Right lobe of liver (tissue), 6 donors: ENCODE data around the gene FOXRED1. TPM values are rescaled to one million over a fixed set of nuclear protein-coding genes. Genes with fewer than 3 reads are reported as not detected.

Experiments used
- ATAC-seq, 4 donors: fragments of 200-7000 bp; cut with Tn5 transposase; one replicate each; pipeline ENCODE4 v1.9.1; 2020; ENCODE audit warnings: mild to moderate bottlenecking in 4 of 4, moderate library complexity in 4 of 4
- DNase-seq, 3 donors: peaks; one replicate each; pipeline ENCODE4 v3.0.0-alpha.2; 2020
- H3K27ac ChIP-seq, 3 donors: fragments of 200-600 bp; one replicate each; pipeline ENCODE4 v1.8.0; 2022
- H3K27me3 ChIP-seq, 2 donors: fragments of 200-600 bp; one replicate each; pipeline ENCODE4 v1.8.0; 2022
- H3K36me3 ChIP-seq, 4 donors: fragments of 200-600 bp; sonication (generic) in 1 of 4; one replicate each; pipeline versions ENCODE4 v1.5.1 to v1.8.0; 2017 to 2022; ENCODE audit warnings: control low read depth in 1 of 4
- H3K4me1 ChIP-seq, 4 donors: fragments of 200-600 bp; sonication (generic) in 1 of 4; one replicate each; pipeline versions ENCODE4 v1.5.1 to v1.8.0; 2017 to 2022; ENCODE audit warnings: control low read depth in 1 of 4
- H3K4me3 ChIP-seq, 3 donors: fragments of 200-600 bp; one replicate each; pipeline ENCODE4 v1.8.0; 2022
- H3K9me3 ChIP-seq, 4 donors: fragments of 200-600 bp; sonication (generic) in 1 of 4; one replicate each; pipeline versions ENCODE4 v1.5.1 to v1.8.0; 2017 to 2022; ENCODE audit warnings: control low read depth in 1 of 4
- CTCF ChIP-seq, 4 donors: fragments of 200-600 bp in 3 of 4; fragments of 450-650 bp in 1 of 4; IDR thresholded peaks; one replicate each; pipeline versions ENCODE4 v1.5.1 to v1.8.0; 2016 to 2022; ENCODE audit warnings: antibody characterized with exemption in 4 of 4, mild to moderate bottlenecking in 2 of 4
- POLR2A ChIP-seq: fragments of 450-650 bp; IDR thresholded peaks from one replicate; pipeline ENCODE4 v1.6.1; 2017; ENCODE audit warnings: antibody characterized with exemption, mild to moderate bottlenecking
- WGBS: methylation state at CpG from one replicate; pipeline ENCODE4 v1.1.6; 2018; ENCODE audit warnings: low coverage, low lambda C conversion rate; ENCODE audit not compliant: insufficient coverage; ENCODE audit errors: missing lambda C conversion rate; 5-methylcytosine and 5-hydroxymethylcytosine counted together
- intact Hi-C, 2 donors: fragments of 100-400 bp; cut with DNase I; formaldehyde crosslinking; loops; one replicate each; pipeline versions ENCODE4 v1.11.2 to v1.14.1; 2022
- total RNA-seq, 6 experiments: library from RNA; depleted of rRNA in 2 of 6; stranded (reverse); fragments of >200 nt in 2 of 6; fragmentation: NEBNext Ultra II Directional in 3 of 6; extraction: Animal tissue kit (Norgen Biotek cat#: 25700) in 3 of 6; gene quantifications; one replicate each; pipeline versions ENCODE4 v1.1.0 to v1.2.4, GENCODE V29; 2016 to 2023
- donor health status: DM: no; HTN: yes; CAD: no.
- donor health status: DM: no; HTN: no; CAD: no.
- donor health status: DM: no; HTN: no; CAD: no.
- donor health status: DM: no; HTN: yes; CAD: no.
- donor health status: DM: no; HTN: yes; CAD: no.

FOXRED1 gene
- total RNA-seq, 6 experiments from 2014 or later: 18.6 to 50.2 (median 39.8) TPM

GRCh38 chr11:126257144-126257543 lies 11.8 kb upstream of the FOXRED1 start:
- ATAC-seq (no peak), DNase-seq (no peak)
- intact Hi-C loops: no loop called here
- 71% methylated on average over 2 of the region's 2 CpGs for WGBS
- no peak overlapping the region for H3K27ac ChIP-seq
- no peak overlapping the region for H3K4me3 ChIP-seq
- H3K27me3 ChIP-seq: no peaks in the 10 kb centered on the region
- TF ChIP-seq POLR2A (no peak), CTCF (IDR thresholded peaks at IDR 0.05) (no peak)
- no peaks in the 10 kb centered on the region for H3K4me1 ChIP-seq
- no peaks in the 10 kb centered on the region for H3K9me3 ChIP-seq
- peaks cover 0 to 12% (median under 1%) of the 10 kb centered on the region in 4 donors for H3K36me3 ChIP-seq

- Histone ChIP-seq H3K27ac (no peak overlapping the region), H3K36me3 (peaks cover 0 to 19% (median 6%) of the 10 kb centered on the region in 4 donors), H3K27me3 (no peaks in the 10 kb centered on the region), H3K9me3 (no peaks in the 10 kb centered on the region), H3K4me3 (no peak overlapping the region), H3K4me1 (no peaks in the 10 kb centered on the region)
- WGBS: 94% methylated on average over 2 of the region's 2 CpGs
- ATAC-seq: no peak
- DNase-seq: no peak
- TF ChIP-seq CTCF (IDR thresholded peaks at IDR 0.05) (no peak), POLR2A (no peak)
- intact Hi-C loops: no loop called here
These were observed 11.2 kb upstream of the FOXRED1 start for GRCh38 chr11:126257764-126258163.

GRCh38 chr11:126262216-126262615 lies 6.7 kb upstream of the FOXRED1 start:
- no peak for ATAC-seq
- DNase-seq: no peak
- H3K9me3 ChIP-seq: no peaks in the 10 kb centered on the region
- TF ChIP-seq CTCF (IDR thresholded peaks at IDR 0.05) (no peak), POLR2A (no peak)
- intact Hi-C loops: loop anchor here in 1 of 2 donors (10.0 kb wide), 1 partner anchor 47 kb away; the partner anchor contains the start of genes FAM118B and RPUSD4
- peaks cover 0 to 4% (median 0%) of the 10 kb centered on the region in 4 donors for H3K4me1 ChIP-seq
- H3K27ac ChIP-seq: no peak overlapping the region
- WGBS: 100% methylated on average over 3 of the region's 6 CpGs
- H3K36me3 ChIP-seq: peaks cover 7 to 60% (median 31%) of the 10 kb centered on the region in 4 donors
- H3K27me3 ChIP-seq: no peaks in the 10 kb centered on the region
- H3K4me3 ChIP-seq: no peak overlapping the region

GRCh38 chr11:126263489-126263888 lies 5.5 kb upstream of the FOXRED1 start:
- Histone ChIP-seq H3K9me3 (no peaks in the 10 kb centered on the region), H3K27ac (no peak overlapping the region), H3K4me3 (no peak overlapping the region), H3K36me3 (peaks cover 7 to 60% (median 31%) of the 10 kb centered on the region in 4 donors), H3K4me1 (peaks cover 0 to 7% (median 0%) of the 10 kb centered on the region in 4 donors), H3K27me3 (no peaks in the 10 kb centered on the region)
- TF ChIP-seq CTCF (IDR thresholded peaks at IDR 0.05) (no peak), POLR2A (no peak)
- WGBS: 60% methylated on average over 2 of the region's 6 CpGs
- no peak for ATAC-seq
- intact Hi-C loops: loop anchor here in 1 of 2 donors (10.0 kb wide), 1 partner anchor 49 kb away; the partner anchor contains the start of genes FAM118B and RPUSD4
- no peak for DNase-seq
